ENCODE measurements around the gene SETD6. TPM values are rescaled to one million over a fixed set of nuclear protein-coding genes. Genes with fewer than 3 reads are reported as not detected.

The SETD6 gene
- total RNA-seq, 2 donors from 2014 or later: 9.1 to 11.6 TPM

- H3K36me3 Mint-ChIP-seq (ENCODE audit: insufficient read depth in 2 of 2): peaks cover 5 to 17% of the 10 kb centered on the region in 2 donors
- ATAC-seq (replicated peaks in 1 of 2): no peak
- H3K27me3 Mint-ChIP-seq (ENCODE audit: low read depth): no peaks in the 10 kb centered on the region
- no peak for DNase-seq
- H3K9me3 Mint-ChIP-seq: no peaks in the 10 kb centered on the region
- peak overlapping the region; percentile 62 for H3K27ac Mint-ChIP-seq
- H3K4me1 Mint-ChIP-seq (ENCODE audit: low read depth): peaks cover 41% of the 10 kb centered on the region
- no peak overlapping the region for H3K4me3 Mint-ChIP-seq
These were observed 3.0 kb downstream of the SETD6 start for GRCh38 chr16:58518083-58518979.

- no peaks in the 10 kb centered on the region for H3K27me3 Mint-ChIP-seq (ENCODE audit: low read depth)
- DNase-seq (no peak), ATAC-seq (replicated peaks in 1 of 2) (no peak)
- H3K9me3 Mint-ChIP-seq: no peaks in the 10 kb centered on the region
- peak overlapping the region; percentile 50 for H3K27ac Mint-ChIP-seq
- H3K4me3 Mint-ChIP-seq: no peak overlapping the region
- peaks cover 5 to 21% of the 10 kb centered on the region in 2 donors for H3K36me3 Mint-ChIP-seq (ENCODE audit: insufficient read depth in 2 of 2)
- H3K4me1 Mint-ChIP-seq (ENCODE audit: low read depth): peaks cover 41% of the 10 kb centered on the region
These were observed 3.7 kb downstream of the SETD6 start for GRCh38 chr16:58518980-58519368.

DNA sequence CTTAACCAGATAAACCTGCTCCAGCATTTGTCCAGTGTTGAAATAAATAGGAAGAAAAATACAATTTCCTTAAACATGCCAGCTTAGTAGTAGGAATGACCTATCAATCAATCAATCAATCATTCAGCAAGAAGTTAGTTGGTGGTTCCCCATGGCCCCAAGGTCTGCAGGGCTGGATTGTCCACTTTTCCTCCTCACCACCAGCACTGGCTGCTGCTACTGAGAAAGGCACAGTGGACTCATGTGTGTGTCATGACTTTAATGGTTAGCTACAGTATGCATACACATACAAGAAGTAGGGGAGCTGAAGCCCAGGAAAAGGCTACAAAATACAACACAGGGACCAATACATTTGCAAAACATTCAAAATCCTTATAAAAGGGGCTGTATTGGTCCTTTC, 4.4 kb downstream of the SETD6 start:
- ATAC-seq (replicated peaks in 1 of 2) (no peak), DNase-seq (no peak)
- no peak overlapping the region for H3K27ac Mint-ChIP-seq
- no peaks in the 10 kb centered on the region for H3K9me3 Mint-ChIP-seq
- H3K4me3 Mint-ChIP-seq: no peak overlapping the region
- peaks cover 5 to 25% of the 10 kb centered on the region in 2 donors for H3K36me3 Mint-ChIP-seq (ENCODE audit: insufficient read depth in 2 of 2)
- H3K27me3 Mint-ChIP-seq (ENCODE audit: low read depth): no peaks in the 10 kb centered on the region
- peaks cover 40% of the 10 kb centered on the region for H3K4me1 Mint-ChIP-seq (ENCODE audit: low read depth)

- H3K27me3 Mint-ChIP-seq (ENCODE audit: low read depth): no peaks in the 10 kb centered on the region
- H3K9me3 Mint-ChIP-seq: no peaks in the 10 kb centered on the region
- no peak for ATAC-seq (replicated peaks in 1 of 2)
- no peak overlapping the region for H3K4me3 Mint-ChIP-seq
- no peak for DNase-seq
- no peaks in the 10 kb centered on the region for H3K4me1 Mint-ChIP-seq (ENCODE audit: low read depth)
- H3K27ac Mint-ChIP-seq: peak overlapping the region; percentile 24
- H3K36me3 Mint-ChIP-seq (ENCODE audit: insufficient read depth in 2 of 2): peaks cover 15 to 57% of the 10 kb centered on the region in 2 donors
These were observed 14.9 kb downstream of the SETD6 start for GRCh38 chr16:58530179-58530578.

DNA sequence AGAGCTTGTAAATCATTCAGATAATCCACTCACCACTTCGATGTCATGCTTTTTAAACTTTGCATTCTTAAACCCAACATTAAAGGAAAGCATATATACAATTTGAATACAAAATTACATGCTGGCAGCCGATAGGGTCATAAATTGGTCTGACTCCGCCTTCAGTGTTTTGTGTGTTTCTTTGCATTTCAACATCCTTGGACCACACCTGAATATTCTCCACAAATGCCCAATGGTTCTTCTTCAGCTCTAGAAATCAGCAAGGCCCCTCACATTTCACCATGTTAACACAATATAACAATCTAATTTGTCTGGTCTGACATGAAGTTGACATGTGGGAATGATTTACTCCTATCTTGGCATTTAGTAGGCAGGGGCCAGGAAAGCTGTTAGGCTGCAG, 17.1 kb downstream of the SETD6 start:
- Mint-ChIP-seq H3K4me3 (no peak overlapping the region), H3K27ac (peak overlapping the region; percentile 42), H3K27me3 (ENCODE audit: low read depth) (no peaks in the 10 kb centered on the region), H3K4me1 (ENCODE audit: low read depth) (no peaks in the 10 kb centered on the region), H3K9me3 (no peaks in the 10 kb centered on the region), H3K36me3 (ENCODE audit: insufficient read depth in 2 of 2) (peaks cover 14 to 53% of the 10 kb centered on the region in 2 donors)
- no peak for DNase-seq
- no peak for ATAC-seq (replicated peaks in 1 of 2)

DNA sequence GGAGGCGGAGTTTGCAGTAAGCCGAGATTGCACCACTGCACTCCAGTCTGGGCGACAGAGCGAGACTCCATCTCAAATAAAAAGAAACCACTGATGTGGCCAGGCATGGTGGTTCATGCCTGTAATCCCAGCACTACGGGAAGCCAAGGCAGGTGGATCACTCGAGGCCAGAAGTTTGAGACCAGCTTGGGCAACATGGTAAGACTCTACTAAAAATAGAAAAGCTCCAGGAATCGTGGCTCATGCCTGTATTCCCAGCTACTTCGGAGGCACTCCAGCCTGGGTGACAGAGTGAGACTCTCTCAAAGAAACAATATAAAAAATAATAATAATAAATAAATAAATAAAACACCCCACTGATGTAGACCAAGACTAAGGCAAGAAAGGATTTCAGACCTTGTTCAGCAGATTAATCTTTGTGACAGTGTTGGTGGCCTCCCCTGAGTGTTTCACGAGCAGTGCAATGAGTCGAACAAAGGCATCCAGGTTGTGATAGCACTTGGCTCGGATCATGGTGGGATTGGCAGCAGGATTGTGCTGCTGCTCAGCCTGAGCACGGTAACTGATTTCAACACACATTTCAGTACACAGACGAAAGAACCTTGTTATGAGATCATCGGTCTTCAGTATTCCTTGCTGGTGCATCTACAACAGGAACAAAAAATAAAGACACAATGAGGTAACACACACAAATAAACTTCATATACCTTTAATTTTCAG, 18.6 kb downstream of the SETD6 start:
- H3K4me1 Mint-ChIP-seq (ENCODE audit: low read depth): no peaks in the 10 kb centered on the region
- H3K9me3 Mint-ChIP-seq: no peaks in the 10 kb centered on the region
- ATAC-seq (replicated peaks in 1 of 2) (no peak), DNase-seq (no peak)
- no peak overlapping the region for H3K4me3 Mint-ChIP-seq
- peaks cover 14 to 65% of the 10 kb centered on the region in 2 donors for H3K36me3 Mint-ChIP-seq (ENCODE audit: insufficient read depth in 2 of 2)
- H3K27ac Mint-ChIP-seq: no peak overlapping the region
- H3K27me3 Mint-ChIP-seq (ENCODE audit: low read depth): no peaks in the 10 kb centered on the region

GRCh38 chr16:58535100-58535499, 19.8 kb downstream of the SETD6 start:
- Mint-ChIP-seq H3K27ac (peak overlapping the region; percentile 96), H3K36me3 (ENCODE audit: insufficient read depth in 2 of 2) (peaks cover 16 to 70% of the 10 kb centered on the region in 2 donors), H3K4me1 (ENCODE audit: low read depth) (no peaks in the 10 kb centered on the region), H3K27me3 (ENCODE audit: low read depth) (no peaks in the 10 kb centered on the region), H3K4me3 (no peak overlapping the region), H3K9me3 (no peaks in the 10 kb centered on the region)
- ATAC-seq (replicated peaks in 1 of 2): no peak
- no peak for DNase-seq

- Mint-ChIP-seq H3K4me3 (no peak overlapping the region), H3K9me3 (no peaks in the 10 kb centered on the region), H3K27ac (no peak overlapping the region), H3K27me3 (ENCODE audit: low read depth) (no peaks in the 10 kb centered on the region), H3K4me1 (ENCODE audit: low read depth) (no peaks in the 10 kb centered on the region), H3K36me3 (ENCODE audit: insufficient read depth in 2 of 2) (peaks cover 13 to 64% of the 10 kb centered on the region in 2 donors)
- DNase-seq: no peak
- no peak for ATAC-seq (replicated peaks in 1 of 2)
These were observed 21.0 kb downstream of the SETD6 start for GRCh38 chr16:58536278-58536677.

DNA sequence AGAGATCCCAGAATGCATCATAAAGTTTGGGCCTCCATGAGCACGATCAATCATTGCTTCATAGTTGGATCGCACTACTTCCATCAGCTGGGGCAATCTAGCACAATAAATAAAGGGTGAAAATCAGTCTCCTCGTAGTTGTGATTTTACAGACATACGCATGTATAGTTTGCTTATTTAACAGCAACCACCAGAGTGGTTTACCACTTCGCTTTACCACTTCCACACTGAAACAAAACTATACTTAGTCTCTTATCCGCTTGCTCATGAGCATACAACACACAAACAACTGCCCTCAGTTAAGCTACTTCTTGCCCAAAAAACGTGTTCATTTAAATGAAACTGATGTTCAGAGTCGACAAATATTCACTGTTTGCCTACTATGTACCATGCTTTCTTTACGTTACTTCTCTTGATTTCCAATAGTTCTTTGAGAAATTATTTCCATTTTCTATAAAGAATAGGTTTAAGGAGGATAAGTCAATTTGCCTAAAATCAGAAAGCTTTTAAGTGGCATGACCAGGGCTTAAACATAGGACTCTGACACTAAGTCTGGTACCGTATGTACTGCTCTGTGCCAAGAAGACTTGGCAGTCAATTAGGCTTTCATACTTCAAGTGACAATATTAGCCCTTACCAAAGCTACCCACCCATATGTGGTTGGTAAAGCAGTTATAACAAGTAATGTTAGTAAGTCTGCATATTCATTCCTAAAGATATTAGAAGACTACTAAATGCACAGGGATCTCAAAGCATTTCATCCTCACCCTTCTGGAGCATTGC, 22.0 kb downstream of the SETD6 start:
- DNase-seq (no peak), ATAC-seq (replicated peaks in 1 of 2) (peak in 1 of 2 donors; percentile 30)
- Mint-ChIP-seq H3K4me1 (ENCODE audit: low read depth) (no peaks in the 10 kb centered on the region), H3K4me3 (no peak overlapping the region), H3K27ac (peak overlapping the region; percentile 62), H3K9me3 (no peaks in the 10 kb centered on the region), H3K27me3 (ENCODE audit: low read depth) (no peaks in the 10 kb centered on the region), H3K36me3 (ENCODE audit: insufficient read depth in 2 of 2) (peaks cover 13 to 64% of the 10 kb centered on the region in 2 donors)

GRCh38 chr16:58541711-58542110, 26.4 kb downstream of the SETD6 start:
- DNase-seq (no peak), ATAC-seq (replicated peaks in 1 of 2) (no peak)
- Mint-ChIP-seq H3K36me3 (ENCODE audit: insufficient read depth in 2 of 2) (peaks cover 8 to 64% of the 10 kb centered on the region in 2 donors), H3K9me3 (no peaks in the 10 kb centered on the region), H3K27me3 (ENCODE audit: low read depth) (no peaks in the 10 kb centered on the region), H3K4me1 (ENCODE audit: low read depth) (peaks cover 7% of the 10 kb centered on the region), H3K27ac (no peak overlapping the region), H3K4me3 (no peak overlapping the region)

GRCh38 chr16:58542291-58542690, 27.0 kb downstream of the SETD6 start:
- ATAC-seq (replicated peaks in 1 of 2) (no peak), DNase-seq (no peak)
- Mint-ChIP-seq H3K27ac (peak overlapping the region; percentile 68), H3K9me3 (no peaks in the 10 kb centered on the region), H3K36me3 (ENCODE audit: insufficient read depth in 2 of 2) (peaks cover 5 to 67% of the 10 kb centered on the region in 2 donors), H3K4me1 (ENCODE audit: low read depth) (peaks cover 7% of the 10 kb centered on the region), H3K27me3 (ENCODE audit: low read depth) (no peaks in the 10 kb centered on the region), H3K4me3 (no peak overlapping the region)

DNA sequence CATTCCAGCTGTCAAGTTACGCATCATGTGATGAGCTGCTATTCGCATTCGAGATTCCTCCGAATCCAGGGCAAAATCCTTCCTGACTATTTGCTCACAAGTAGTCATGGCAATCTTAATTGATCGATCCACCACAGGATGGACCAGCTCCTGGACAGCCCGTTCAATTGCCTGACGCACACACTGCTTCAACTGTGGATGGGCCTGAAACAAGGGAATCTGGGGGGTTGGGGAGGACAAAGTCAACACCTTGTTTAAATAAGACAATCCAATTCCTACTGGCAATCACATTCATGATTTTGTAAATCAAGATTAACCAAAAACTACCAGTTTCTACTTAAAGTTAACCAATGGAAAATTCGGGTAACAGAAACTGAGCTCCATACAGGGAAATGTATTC, 28.4 kb downstream of the SETD6 start:
- ATAC-seq (replicated peaks in 1 of 2) (no peak), DNase-seq (no peak)
- Mint-ChIP-seq H3K9me3 (no peaks in the 10 kb centered on the region), H3K27ac (no peak overlapping the region), H3K4me3 (no peak overlapping the region), H3K27me3 (ENCODE audit: low read depth) (no peaks in the 10 kb centered on the region), H3K4me1 (ENCODE audit: low read depth) (peaks cover 7% of the 10 kb centered on the region), H3K36me3 (ENCODE audit: insufficient read depth in 2 of 2) (peaks cover 5 to 57% of the 10 kb centered on the region in 2 donors)

DNA sequence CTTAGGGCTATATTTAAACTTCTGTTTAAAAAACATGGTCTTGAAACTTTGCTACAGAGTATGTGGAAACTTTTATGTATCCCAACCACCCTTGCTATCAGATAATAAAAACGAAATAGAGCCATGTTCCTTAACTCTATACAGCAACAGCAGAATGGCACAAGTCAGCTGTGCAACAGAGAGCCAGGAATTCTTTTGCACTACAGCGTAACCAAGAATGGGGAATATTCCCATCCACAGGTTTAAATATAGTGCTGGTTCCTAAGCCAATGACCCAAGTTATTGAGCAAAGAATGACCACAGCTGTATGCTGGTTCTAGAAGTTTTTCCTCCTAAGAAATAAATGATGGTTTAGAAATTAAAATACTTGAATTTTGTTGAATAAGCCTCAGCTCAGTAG, 33.1 kb downstream of the SETD6 start:
- H3K27me3 Mint-ChIP-seq (ENCODE audit: low read depth): no peaks in the 10 kb centered on the region

More for the DNA sequence above, 33.1 kb downstream of the SETD6 start:
- DNase-seq (no peak), ATAC-seq (replicated peaks in 1 of 2) (no peak)
- Mint-ChIP-seq H3K36me3 (ENCODE audit: insufficient read depth in 2 of 2) (peaks cover 4 to 42% of the 10 kb centered on the region in 2 donors), H3K4me3 (no peak overlapping the region), H3K4me1 (ENCODE audit: low read depth) (peaks cover 7% of the 10 kb centered on the region), H3K27ac (peak overlapping the region; percentile 73), H3K9me3 (no peaks in the 10 kb centered on the region)
